PFSK-1 (cell line): ENCODE data around the gene GABRA5.

ENCODE experiments used
- FOXP2 ChIP-seq: optimal IDR thresholded peaks from 2 replicates; pipeline ENCODE3; 2011; ENCODE audit warnings: borderline replicate concordance, control low read depth, inconsistent platforms; ENCODE audit not compliant: insufficient read depth; ENCODE audit errors: extremely low read length, extremely low read depth
- POLR2AphosphoS5 ChIP-seq: IDR thresholded peaks from 2 replicates; pipeline ENCODE4 v1.6.1; 2012; ENCODE audit warnings: low read depth, mild to moderate bottlenecking, control low read depth, low read length, moderate library complexity
- SIN3A ChIP-seq: IDR thresholded peaks from 2 replicates; pipeline ENCODE4 v1.6.1; 2012; ENCODE audit warnings: mild to moderate bottlenecking, low read length, moderate library complexity, borderline replicate concordance; ENCODE audit not compliant: insufficient read depth
- TAF1 ChIP-seq: IDR thresholded peaks from 2 replicates; pipeline ENCODE4 v1.6.1; 2012; ENCODE audit warnings: low read length, control low read depth, borderline replicate concordance; ENCODE audit not compliant: insufficient read depth
- TF ChIP-seq, protein P1 (sequence below), 2 experiments: IDR thresholded peaks; 2 replicates each; pipeline versions ENCODE4 v1.6.1 to v1.8.0; 2011 to 2012; ENCODE audit warnings: low read depth in 2 of 2, low read length in 2 of 2, control low read depth in 1 of 2, inconsistent platforms in 1 of 2, mild to moderate bottlenecking in 1 of 2, moderate library complexity in 1 of 2; ENCODE audit not compliant: insufficient read depth in 1 of 2

GABRA5 gene

DNA sequence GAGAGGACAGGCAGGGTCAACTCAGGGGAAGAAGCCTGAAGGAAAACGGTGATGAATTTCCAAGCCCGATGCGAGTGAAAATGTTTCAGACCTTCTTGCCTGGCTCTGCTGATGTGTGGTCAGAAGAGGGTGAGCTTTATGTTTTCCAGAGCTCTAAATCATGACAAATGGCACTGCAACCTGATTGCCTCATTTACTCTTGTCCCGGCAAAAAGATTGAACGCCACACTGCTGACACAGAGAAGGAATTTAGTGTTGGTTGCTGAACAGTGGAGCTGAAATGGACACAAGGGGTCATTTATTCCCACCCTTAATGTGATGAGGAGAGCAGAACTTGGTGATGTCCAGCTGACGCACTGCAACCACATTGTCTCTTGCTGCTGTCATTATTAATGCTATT, 68.0 kb downstream of the GABRA5 start:
- TF ChIP-seq TAF1 = no peak
- TF ChIP-seq POLR2AphosphoS5 = no peak
- TF ChIP-seq, protein P1, sequence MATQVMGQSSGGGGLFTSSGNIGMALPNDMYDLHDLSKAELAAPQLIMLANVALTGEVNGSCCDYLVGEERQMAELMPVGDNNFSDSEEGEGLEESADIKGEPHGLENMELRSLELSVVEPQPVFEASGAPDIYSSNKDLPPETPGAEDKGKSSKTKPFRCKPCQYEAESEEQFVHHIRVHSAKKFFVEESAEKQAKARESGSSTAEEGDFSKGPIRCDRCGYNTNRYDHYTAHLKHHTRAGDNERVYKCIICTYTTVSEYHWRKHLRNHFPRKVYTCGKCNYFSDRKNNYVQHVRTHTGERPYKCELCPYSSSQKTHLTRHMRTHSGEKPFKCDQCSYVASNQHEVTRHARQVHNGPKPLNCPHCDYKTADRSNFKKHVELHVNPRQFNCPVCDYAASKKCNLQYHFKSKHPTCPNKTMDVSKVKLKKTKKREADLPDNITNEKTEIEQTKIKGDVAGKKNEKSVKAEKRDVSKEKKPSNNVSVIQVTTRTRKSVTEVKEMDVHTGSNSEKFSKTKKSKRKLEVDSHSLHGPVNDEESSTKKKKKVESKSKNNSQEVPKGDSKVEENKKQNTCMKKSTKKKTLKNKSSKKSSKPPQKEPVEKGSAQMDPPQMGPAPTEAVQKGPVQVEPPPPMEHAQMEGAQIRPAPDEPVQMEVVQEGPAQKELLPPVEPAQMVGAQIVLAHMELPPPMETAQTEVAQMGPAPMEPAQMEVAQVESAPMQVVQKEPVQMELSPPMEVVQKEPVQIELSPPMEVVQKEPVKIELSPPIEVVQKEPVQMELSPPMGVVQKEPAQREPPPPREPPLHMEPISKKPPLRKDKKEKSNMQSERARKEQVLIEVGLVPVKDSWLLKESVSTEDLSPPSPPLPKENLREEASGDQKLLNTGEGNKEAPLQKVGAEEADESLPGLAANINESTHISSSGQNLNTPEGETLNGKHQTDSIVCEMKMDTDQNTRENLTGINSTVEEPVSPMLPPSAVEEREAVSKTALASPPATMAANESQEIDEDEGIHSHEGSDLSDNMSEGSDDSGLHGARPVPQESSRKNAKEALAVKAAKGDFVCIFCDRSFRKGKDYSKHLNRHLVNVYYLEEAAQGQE (IDR thresholded peaks at IDR 0.05; ENCODE audit: insufficient read depth in 1 of 2, low read depth in 2 of 2, low read length in 2 of 2) = no peak
- no peak for TF ChIP-seq SIN3A
- TF ChIP-seq FOXP2 = no peak

DNA sequence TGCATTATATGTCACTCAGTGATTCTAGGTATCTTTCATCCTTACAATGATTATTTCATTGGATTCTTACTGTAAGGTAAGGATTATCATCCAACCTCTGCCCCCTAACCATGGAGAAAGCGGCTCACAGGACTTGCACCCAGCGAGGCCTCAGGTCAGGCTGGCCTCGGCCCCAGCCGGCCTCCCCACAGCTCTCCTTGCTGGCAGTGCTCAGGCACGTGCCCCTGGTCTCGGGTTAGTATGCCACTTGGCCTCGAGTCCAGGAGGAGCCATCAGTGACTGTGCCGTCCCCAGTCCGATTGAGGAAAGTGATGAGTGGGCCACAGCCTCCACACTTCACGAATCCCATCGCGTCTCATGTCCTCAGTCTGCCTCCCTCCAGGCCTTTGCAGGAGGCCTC, 68.5 kb downstream of the GABRA5 start:
- TF ChIP-seq FOXP2 (no peak), TAF1 (no peak), SIN3A (no peak), POLR2AphosphoS5 (no peak)
- TF ChIP-seq, protein P1 (IDR thresholded peaks at IDR 0.05; ENCODE audit: insufficient read depth in 1 of 2, low read depth in 2 of 2, low read length in 2 of 2) = no peak

DNA sequence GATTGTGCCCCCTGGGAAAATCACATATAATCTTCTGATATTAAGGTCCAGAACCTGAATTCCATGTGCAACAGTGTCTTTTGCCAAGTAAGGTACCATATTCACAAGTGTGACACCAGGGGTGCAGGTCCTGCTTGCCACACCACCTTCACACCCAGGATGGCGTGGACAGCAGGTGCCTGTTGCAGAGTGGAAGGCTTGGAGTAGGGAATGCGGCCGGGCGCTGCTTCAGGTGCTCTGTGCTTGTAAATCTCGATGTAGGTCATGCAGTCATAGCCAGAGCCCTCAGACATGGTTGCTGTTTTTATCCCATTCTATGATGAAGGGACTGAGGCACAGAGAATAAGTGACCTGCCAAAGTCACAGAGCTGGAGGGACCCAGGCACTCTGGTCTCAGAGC, 69.6 kb downstream of the GABRA5 start:
- TF ChIP-seq, protein P1 (IDR thresholded peaks at IDR 0.05; ENCODE audit: insufficient read depth in 1 of 2, low read depth in 2 of 2, low read length in 2 of 2) = no peak
- TF ChIP-seq POLR2AphosphoS5 (no peak), TAF1 (no peak), SIN3A (no peak), FOXP2 (no peak)

DNA sequence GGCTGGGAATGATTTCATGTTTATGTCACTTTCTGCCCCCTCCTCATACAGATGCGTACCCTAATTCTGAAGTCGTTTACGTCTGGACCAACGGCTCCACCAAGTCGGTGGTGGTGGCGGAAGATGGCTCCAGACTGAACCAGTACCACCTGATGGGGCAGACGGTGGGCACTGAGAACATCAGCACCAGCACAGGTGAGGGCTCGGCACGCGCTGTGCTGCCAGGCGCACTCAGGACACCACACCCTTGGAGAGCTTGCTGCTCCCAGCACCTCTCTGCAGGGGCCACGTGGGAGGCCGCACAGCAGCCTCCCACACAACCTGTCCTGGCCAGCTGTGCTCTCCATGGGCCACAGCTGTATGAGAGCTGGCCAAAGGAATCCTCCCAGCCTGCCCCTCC, 70.3 kb downstream of the GABRA5 start:
- TF ChIP-seq, protein P1 (IDR thresholded peaks at IDR 0.05; ENCODE audit: insufficient read depth in 1 of 2, low read depth in 2 of 2, low read length in 2 of 2) = no peak
- no peak for TF ChIP-seq TAF1
- no peak for TF ChIP-seq SIN3A
- TF ChIP-seq POLR2AphosphoS5 = no peak
- no peak for TF ChIP-seq FOXP2

DNA sequence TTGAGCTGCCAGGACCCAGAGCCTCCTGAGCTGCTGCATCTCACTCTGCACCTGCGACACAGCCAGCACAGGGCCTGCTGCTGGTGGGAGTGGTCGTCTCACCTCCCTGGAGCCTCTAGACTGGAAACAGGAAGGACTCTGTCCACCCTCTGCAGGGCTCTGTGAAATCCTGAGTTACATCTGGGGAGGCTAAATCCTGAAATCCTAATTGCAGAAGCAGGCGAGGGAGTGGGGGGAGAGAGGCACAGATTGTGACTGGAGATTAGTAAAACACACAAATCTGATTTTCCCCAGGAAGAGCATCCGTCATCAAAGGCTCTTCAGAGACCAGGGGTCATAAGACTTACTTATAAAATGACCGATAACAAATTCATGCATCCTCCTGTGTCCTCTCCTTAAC, 72.5 kb downstream of the GABRA5 start:
- TF ChIP-seq POLR2AphosphoS5 (no peak), TAF1 (no peak), SIN3A (no peak)
- TF ChIP-seq, protein P1 (IDR thresholded peaks at IDR 0.05; ENCODE audit: insufficient read depth in 1 of 2, low read depth in 2 of 2, low read length in 2 of 2) = no peak
